ENCODE data around the gene MNS1. TPM values are rescaled to one million over a fixed set of nuclear protein-coding genes. Genes with fewer than 3 reads are reported as not detected.
"Not testable (repeated sequence)": the region's sequence is repeated elsewhere in the genome, so short reads cannot be mapped to it uniquely, and the experiment has no call there.

MNS1 gene
- total and polyA plus RNA-seq, 2 donors (not counting 1 experiment from before 2014, with no cell fraction given), result 1.8 to 3.9 TPM

DNA sequence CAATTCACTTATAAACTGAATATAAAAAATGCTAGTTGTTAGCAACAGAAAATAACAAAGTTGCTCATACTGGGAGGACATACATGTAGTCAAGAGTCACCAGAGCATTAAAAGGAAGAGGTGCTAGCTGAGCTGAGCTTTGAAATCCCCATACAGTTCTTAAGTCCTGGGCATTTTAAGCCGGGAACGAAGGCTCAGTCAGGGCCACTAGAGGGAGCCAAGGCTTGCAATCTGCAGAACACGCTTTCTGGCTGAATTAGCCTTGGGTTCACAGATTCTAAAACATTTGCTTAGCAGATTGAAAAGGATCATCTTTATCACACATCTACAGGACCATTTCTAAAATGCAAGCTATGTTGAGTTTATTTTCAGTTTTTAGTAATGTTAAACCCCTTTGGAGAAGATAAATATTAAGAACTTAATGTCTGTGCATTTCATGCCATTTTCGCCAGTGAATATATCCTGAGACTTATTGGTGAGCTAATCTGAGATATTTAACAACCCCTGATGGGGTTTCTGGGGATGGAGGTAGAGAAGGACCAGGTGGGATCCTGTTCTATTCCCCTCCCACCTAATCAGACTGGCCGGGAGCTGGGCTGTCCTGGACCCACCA is 26.3 kb upstream of the MNS1 start:
- H3K27me3 ChIP-seq (ENCODE audit: control insufficient read depth, insufficient read depth, low read length), result peaks cover 13% of the 10 kb centered on the region
- no peaks in the 10 kb centered on the region for H3K36me3 ChIP-seq (ENCODE audit: control insufficient read depth, insufficient read depth, low read length)
- DNase-seq (ENCODE audit: low read depth in 2 of 2), result peak; percentile 71 to 86
- H3K9me3 ChIP-seq (ENCODE audit: control insufficient read depth, insufficient read depth, low read depth, low read length), result no peaks in the 10 kb centered on the region
- no peak overlapping the region for H3K4me3 ChIP-seq (replicated peaks in 1 of 4; ENCODE audit: control extremely low read depth in 1 of 4, insufficient read depth in 1 of 4, low read depth in 3 of 4, low read length in 4 of 4)
- no peak overlapping the region for H2AFZ ChIP-seq (ENCODE audit: low read length)
- H3K79me2 ChIP-seq (ENCODE audit: control insufficient read depth, insufficient read depth, low read length), result no peaks in the 10 kb centered on the region
- no peaks in the 10 kb centered on the region for H3K4me1 ChIP-seq (ENCODE audit: control insufficient read depth, extremely low read depth, insufficient read depth, low read length)
- TF ChIP-seq, protein P1, sequence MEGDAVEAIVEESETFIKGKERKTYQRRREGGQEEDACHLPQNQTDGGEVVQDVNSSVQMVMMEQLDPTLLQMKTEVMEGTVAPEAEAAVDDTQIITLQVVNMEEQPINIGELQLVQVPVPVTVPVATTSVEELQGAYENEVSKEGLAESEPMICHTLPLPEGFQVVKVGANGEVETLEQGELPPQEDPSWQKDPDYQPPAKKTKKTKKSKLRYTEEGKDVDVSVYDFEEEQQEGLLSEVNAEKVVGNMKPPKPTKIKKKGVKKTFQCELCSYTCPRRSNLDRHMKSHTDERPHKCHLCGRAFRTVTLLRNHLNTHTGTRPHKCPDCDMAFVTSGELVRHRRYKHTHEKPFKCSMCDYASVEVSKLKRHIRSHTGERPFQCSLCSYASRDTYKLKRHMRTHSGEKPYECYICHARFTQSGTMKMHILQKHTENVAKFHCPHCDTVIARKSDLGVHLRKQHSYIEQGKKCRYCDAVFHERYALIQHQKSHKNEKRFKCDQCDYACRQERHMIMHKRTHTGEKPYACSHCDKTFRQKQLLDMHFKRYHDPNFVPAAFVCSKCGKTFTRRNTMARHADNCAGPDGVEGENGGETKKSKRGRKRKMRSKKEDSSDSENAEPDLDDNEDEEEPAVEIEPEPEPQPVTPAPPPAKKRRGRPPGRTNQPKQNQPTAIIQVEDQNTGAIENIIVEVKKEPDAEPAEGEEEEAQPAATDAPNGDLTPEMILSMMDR (conservative IDR thresholded peaks at IDR 0.05 in 1 of 2, IDR thresholded peaks at IDR 0.05 in 1 of 2; ENCODE audit: low read depth in 1 of 2, low read length in 2 of 2), result peak; percentile 97 to 99
- no peak for TF ChIP-seq EZH2 (IDR thresholded peaks at IDR 0.05; ENCODE audit: low read length, missing control alignments)
- H3K27ac ChIP-seq (ENCODE audit: insufficient read depth, low read length), result no peak overlapping the region
- no peak overlapping the region for H3K9ac ChIP-seq (ENCODE audit: insufficient read depth, low read length)
- H3K4me2 ChIP-seq (ENCODE audit: extremely low read depth, insufficient read depth, low read length), result no peak overlapping the region
- no peaks in the 10 kb centered on the region for H4K20me1 ChIP-seq (ENCODE audit: control insufficient read depth, extremely low read depth, insufficient read depth, low read length)

DNA sequence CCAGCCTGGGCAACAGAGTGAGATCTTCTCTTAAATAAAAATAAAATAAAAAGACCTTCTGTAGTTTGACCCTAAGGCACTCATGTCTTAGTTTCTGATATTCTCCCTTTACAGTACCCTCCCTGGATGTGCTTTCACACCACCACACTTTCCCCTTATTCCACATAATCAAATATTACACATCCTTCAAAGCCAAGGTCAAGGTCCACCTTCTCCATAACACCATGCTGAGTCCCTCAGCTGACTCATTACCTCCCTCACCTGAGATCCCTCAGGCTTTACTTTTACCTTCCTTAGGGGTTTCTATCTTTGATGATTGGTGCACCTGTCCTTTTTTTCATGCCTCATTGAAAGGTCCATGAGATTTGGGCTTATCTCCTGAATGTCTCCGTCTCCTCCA is 25.5 kb upstream of the MNS1 start:
- no peaks in the 10 kb centered on the region for H3K79me2 ChIP-seq (ENCODE audit: control insufficient read depth, insufficient read depth, low read length)
- H3K4me2 ChIP-seq (ENCODE audit: extremely low read depth, insufficient read depth, low read length), result no peak overlapping the region
- no peak for TF ChIP-seq EZH2 (IDR thresholded peaks at IDR 0.05; ENCODE audit: low read length, missing control alignments)
- TF ChIP-seq, protein P1 (conservative IDR thresholded peaks at IDR 0.05 in 1 of 2, IDR thresholded peaks at IDR 0.05 in 1 of 2; ENCODE audit: low read depth in 1 of 2, low read length in 2 of 2), result no peak

DNA sequence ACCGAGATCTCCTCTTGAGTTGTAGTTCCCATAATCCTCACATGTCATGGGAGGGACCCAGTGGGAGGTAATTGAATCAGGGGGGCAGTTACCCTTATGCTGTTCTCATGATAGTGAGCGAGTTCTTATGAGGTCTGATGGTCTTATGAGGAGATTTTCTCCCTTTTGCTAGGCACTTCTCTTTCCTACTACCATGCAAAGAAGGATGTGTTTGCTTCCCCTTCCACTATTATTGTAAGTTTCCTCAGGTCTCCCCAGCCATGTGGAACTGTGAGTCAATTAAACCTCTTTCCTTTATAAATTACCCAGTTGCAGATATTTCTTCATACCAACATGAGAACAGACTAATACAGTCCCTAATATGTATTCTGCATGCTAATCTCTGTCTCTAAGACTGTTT is 21.3 kb upstream of the MNS1 start:
- H3K79me2 ChIP-seq (ENCODE audit: control insufficient read depth, insufficient read depth, low read length); H3K27me3 ChIP-seq (ENCODE audit: control insufficient read depth, insufficient read depth, low read length); H3K36me3 ChIP-seq (ENCODE audit: control insufficient read depth, insufficient read depth, low read length); H2AFZ ChIP-seq (ENCODE audit: low read length); H4K20me1 ChIP-seq (ENCODE audit: control insufficient read depth, extremely low read depth, insufficient read depth, low read length); H3K9me3 ChIP-seq (ENCODE audit: control insufficient read depth, insufficient read depth, low read depth, low read length); H3K4me2 ChIP-seq (ENCODE audit: extremely low read depth, insufficient read depth, low read length); H3K27ac ChIP-seq (ENCODE audit: insufficient read depth, low read length); DNase-seq (ENCODE audit: low read depth in 2 of 2); H3K4me3 ChIP-seq (replicated peaks in 1 of 4; ENCODE audit: control extremely low read depth in 1 of 4, insufficient read depth in 1 of 4, low read depth in 3 of 4, low read length in 4 of 4); H3K4me1 ChIP-seq (ENCODE audit: control insufficient read depth, extremely low read depth, insufficient read depth, low read length); H3K9ac ChIP-seq (ENCODE audit: insufficient read depth, low read length): not testable (repeated sequence)

More for the DNA sequence above, 25.5 kb upstream of the MNS1 start:
- Histone ChIP-seq H3K9me3 (ENCODE audit: control insufficient read depth, insufficient read depth, low read depth, low read length) (no peaks in the 10 kb centered on the region), H3K27ac (ENCODE audit: insufficient read depth, low read length) (no peak overlapping the region), H4K20me1 (ENCODE audit: control insufficient read depth, extremely low read depth, insufficient read depth, low read length) (no peaks in the 10 kb centered on the region), H3K27me3 (ENCODE audit: control insufficient read depth, insufficient read depth, low read length) (peaks cover 13% of the 10 kb centered on the region), H3K4me1 (ENCODE audit: control insufficient read depth, extremely low read depth, insufficient read depth, low read length) (no peaks in the 10 kb centered on the region), H2AFZ (ENCODE audit: low read length) (no peak overlapping the region), H3K36me3 (ENCODE audit: control insufficient read depth, insufficient read depth, low read length) (no peaks in the 10 kb centered on the region), H3K9ac (ENCODE audit: insufficient read depth, low read length) (no peak overlapping the region), H3K4me3 (replicated peaks in 1 of 4; ENCODE audit: control extremely low read depth in 1 of 4, insufficient read depth in 1 of 4, low read depth in 3 of 4, low read length in 4 of 4) (no peak overlapping the region)
- no peak for DNase-seq (ENCODE audit: low read depth in 2 of 2)

DNA sequence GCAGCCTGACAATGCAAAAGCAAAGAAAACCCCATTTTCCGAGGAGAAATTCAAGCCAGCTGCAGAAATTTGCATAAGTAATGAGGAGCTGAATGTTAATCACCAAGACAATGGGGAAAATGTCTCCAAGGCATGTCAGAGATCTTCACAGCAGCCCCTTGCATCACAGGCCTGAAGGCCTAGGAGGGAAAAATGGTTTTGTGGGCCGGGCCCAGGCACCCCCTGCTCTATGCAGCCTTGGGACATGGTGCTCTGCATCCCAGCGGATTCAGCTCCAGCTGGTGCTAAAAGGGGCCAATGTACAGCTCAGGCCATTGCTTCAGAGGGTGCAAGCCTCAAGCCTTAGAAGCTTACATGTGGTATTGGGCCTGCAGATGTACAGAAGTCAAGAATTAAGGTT is 20.5 kb upstream of the MNS1 start:
- not testable (repeated sequence) for H3K4me1 ChIP-seq (ENCODE audit: control insufficient read depth, extremely low read depth, insufficient read depth, low read length); H4K20me1 ChIP-seq (ENCODE audit: control insufficient read depth, extremely low read depth, insufficient read depth, low read length); H3K4me3 ChIP-seq (replicated peaks in 1 of 4; ENCODE audit: control extremely low read depth in 1 of 4, insufficient read depth in 1 of 4, low read depth in 3 of 4, low read length in 4 of 4); DNase-seq (ENCODE audit: low read depth in 2 of 2); H3K9ac ChIP-seq (ENCODE audit: insufficient read depth, low read length); H3K27ac ChIP-seq (ENCODE audit: insufficient read depth, low read length); H2AFZ ChIP-seq (ENCODE audit: low read length); H3K4me2 ChIP-seq (ENCODE audit: extremely low read depth, insufficient read depth, low read length); H3K36me3 ChIP-seq (ENCODE audit: control insufficient read depth, insufficient read depth, low read length); H3K9me3 ChIP-seq (ENCODE audit: control insufficient read depth, insufficient read depth, low read depth, low read length); H3K79me2 ChIP-seq (ENCODE audit: control insufficient read depth, insufficient read depth, low read length); H3K27me3 ChIP-seq (ENCODE audit: control insufficient read depth, insufficient read depth, low read length)

Data from fibroblast of lung (primary cell).